Testis (tissue), 2 donors: ENCODE results near the gene SLC36A1.

Experiments used
- CTCF ChIP-seq, 3 experiments: fragments of 450-650 bp in 2 of 3; fragments of 200-600 bp in 1 of 3; sonication (generic) in 1 of 3; IDR thresholded peaks; one replicate each; pipeline ENCODE4 v1.5.1; 2016 to 2019; ENCODE audit warnings: antibody characterized with exemption in 3 of 3, mild to moderate bottlenecking in 2 of 3, moderate library complexity in 1 of 3
- POLR2A ChIP-seq: fragments of 450-650 bp; IDR thresholded peaks from one replicate; pipeline ENCODE4 v1.6.1; 2017; ENCODE audit warnings: antibody characterized with exemption, mild to moderate bottlenecking, moderate library complexity

- TF ChIP-seq CTCF (IDR thresholded peaks at IDR 0.05) (no peak), POLR2A (no peak)
Observed at GRCh38 chr5:151476016-151476415, 28.6 kb downstream of the SLC36A1 start.
